ENCODE data around the gene OGDH. TPM values are rescaled to one million over a fixed set of nuclear protein-coding genes. Genes with fewer than 3 reads are reported as not detected.

The OGDH gene
- total and polyA plus RNA-seq, 2 of the 13 experiments (the other 11 are each of a cell fraction or from before 2014, with no cell fraction given), result 17.4 to 25.4 TPM

- TF ChIP-seq CERS6 (CRISPR knock-in tag; IDR thresholded peaks at IDR 0.05), result peak; percentile 90
- peak; percentile 65; the same call in 1 of the 2 replicates for TF ChIP-seq ZBED4 (CRISPR knock-in tag; IDR thresholded peaks at IDR 0.05; ENCODE audit: borderline replicate concordance)
- 0 out of 2 replicates have a peak, but pooled peaks have one; percentile 59 for TF ChIP-seq PRDM10 (CRISPR knock-in tag; IDR thresholded peaks at IDR 0.05; ENCODE audit: low read depth)
- TF ChIP-seq ZNF891 (CRISPR knock-in tag; IDR thresholded peaks at IDR 0.05), result peak; percentile 98
- peak; percentile 42; the same call in 1 of the 2 replicates for TF ChIP-seq ARNTL (CRISPR knock-in tag; IDR thresholded peaks at IDR 0.05)
- no peak for TF ChIP-seq DDIT3 (CRISPR knock-in tag; IDR thresholded peaks at IDR 0.05)
- peak; percentile 55 for TF ChIP-seq ZNF556 (CRISPR knock-in tag; IDR thresholded peaks at IDR 0.05; ENCODE audit: borderline replicate concordance)
- peak; percentile 87; the same call in 1 of the 2 replicates for TF ChIP-seq DMTF1 (CRISPR knock-in tag; IDR thresholded peaks at IDR 0.05)
- no peak for TF ChIP-seq ZNF496 (CRISPR knock-in tag; IDR thresholded peaks at IDR 0.05; ENCODE audit: insufficient replicate concordance)
- TF ChIP-seq TMF1 (CRISPR knock-in tag; IDR thresholded peaks at IDR 0.05; ENCODE audit: low read depth), result peak; percentile 93; the same call in 1 of the 2 replicates
- TF ChIP-seq KLF16 (CRISPR knock-in tag; IDR thresholded peaks at IDR 0.05), result peak in 1 of 2 experiments; percentile 91; a peak in 2 of 4 replicates
- TF ChIP-seq ZNF17 (CRISPR knock-in tag; IDR thresholded peaks at IDR 0.05), result no peak
- TF ChIP-seq ATAD3A (CRISPR knock-in tag; IDR thresholded peaks at IDR 0.05), result no peak
- TF ChIP-seq TERF1 (CRISPR knock-in tag; IDR thresholded peaks at IDR 0.05), result no peak
Observed at GRCh38 chr7:44573464-44574286, 32.8 kb upstream of the OGDH start, which contains the start of gene DDX56 (continued).
